GM23338 (cell line): ENCODE results near the gene PIR. TPM values are rescaled to one million over a fixed set of nuclear protein-coding genes. Genes with fewer than 3 reads are reported as not detected.

Source experiments
- ATAC-seq: fragments of 200-7000 bp; cut with Tn5 transposase; 3 replicates; pipeline ENCODE4 v1.9.1; 2020
- DNase-seq: peaks from one replicate; pipeline ENCODE4 v3.0.0-alpha.2; 2015; ENCODE audit warnings: low spot score
- H2AFZ ChIP-seq: fragments of 200-600 bp; sonication (generic); 2 replicates; pipeline ENCODE4 v1.8.0; 2016; ENCODE audit warnings: antibody characterized with exemption, mild to moderate bottlenecking, moderate library complexity
- H3F3A ChIP-seq: fragments of 200-600 bp; sonication (generic); replicated peaks from 2 replicates; pipeline ENCODE4 v1.8.0; 2017; ENCODE audit warnings: antibody characterized with exemption, mixed run types, low read depth
- H3K27ac ChIP-seq: fragments of 200-600 bp; sonication (generic); 2 replicates; pipeline ENCODE4 v1.6.1; 2016; ENCODE audit warnings: low read depth
- H3K27me3 ChIP-seq: fragments of 200-600 bp; sonication (generic); 2 replicates; pipeline ENCODE4 v1.8.0; 2016; ENCODE audit warnings: mild to moderate bottlenecking, mixed run types, moderate library complexity; ENCODE audit not compliant: insufficient read depth
- H3K36me3 ChIP-seq: fragments of 200-600 bp; sonication (generic); 2 replicates; pipeline ENCODE4 v1.8.0; 2016; ENCODE audit warnings: mild to moderate bottlenecking; ENCODE audit not compliant: insufficient read depth
- H3K4me1 ChIP-seq: fragments of 200-600 bp; sonication (generic); 2 replicates; pipeline ENCODE4 v1.8.0; 2016; ENCODE audit warnings: mild to moderate bottlenecking, moderate library complexity; ENCODE audit not compliant: insufficient read depth
- H3K4me2 ChIP-seq: fragments of 200-600 bp; sonication (generic); 2 replicates; pipeline ENCODE4 v1.7.1; 2017; ENCODE audit warnings: mixed run types
- H3K4me3 ChIP-seq: fragments of 200-600 bp; sonication (generic); 2 replicates; pipeline ENCODE4 v1.6.1; 2016; ENCODE audit warnings: mixed run types
- H3K79me2 ChIP-seq: fragments of 200-600 bp; sonication (generic); replicated peaks from 2 replicates; pipeline ENCODE4 v1.8.0; 2017; ENCODE audit warnings: mild to moderate bottlenecking; ENCODE audit not compliant: insufficient read depth
- H3K9me2 ChIP-seq: fragments of 200-600 bp; sonication (generic); 2 replicates; pipeline ENCODE4 v1.8.0; 2017; ENCODE audit not compliant: insufficient read depth
- H4K20me1 ChIP-seq: fragments of 200-600 bp; sonication (generic); replicated peaks from 2 replicates; pipeline ENCODE4 v1.8.0; 2017; ENCODE audit warnings: mild to moderate bottlenecking; ENCODE audit not compliant: insufficient read depth
- H3K27ac Mint-ChIP-seq: 2 replicates; pipeline ENCODE4 v1.8.0; 2020; ENCODE audit warnings: inconsistent platforms, mild to moderate bottlenecking, moderate library complexity, mixed read lengths
- H3K27me3 Mint-ChIP-seq: 3 replicates; pipeline ENCODE4 v1.8.0; 2022; ENCODE audit warnings: low read depth, mild to moderate bottlenecking, moderate library complexity, mixed read lengths, inconsistent platforms; ENCODE audit not compliant: insufficient read depth, poor library complexity
- H3K36me3 Mint-ChIP-seq: 3 replicates; pipeline ENCODE4 v1.8.0; 2021; ENCODE audit warnings: low read depth, mild to moderate bottlenecking, inconsistent platforms, moderate library complexity, mixed read lengths
- H3K4me1 Mint-ChIP-seq: 3 replicates; pipeline ENCODE4 v1.8.0; 2020; ENCODE audit warnings: mild to moderate bottlenecking, inconsistent platforms, mixed read lengths
- H3K4me3 Mint-ChIP-seq: 3 replicates; pipeline ENCODE4 v1.8.0; 2021; ENCODE audit warnings: moderate library complexity, mild to moderate bottlenecking, inconsistent platforms, mixed read lengths
- H3K9me3 Mint-ChIP-seq: 3 replicates; pipeline ENCODE4 v1.8.0; 2020; ENCODE audit warnings: moderate library complexity, mild to moderate bottlenecking, inconsistent platforms, mixed read lengths
- CREB1 ChIP-seq: fragments of 250-450 bp; sonication (Bioruptor Pico); IDR thresholded peaks from 2 replicates; pipeline ENCODE4 v1.5.0; 2020; ENCODE audit warnings: low read depth, mild to moderate bottlenecking, moderate library complexity
- ETS1 ChIP-seq: IDR thresholded peaks from 2 replicates; pipeline ENCODE4 v1.6.1; 2016; ENCODE audit warnings: antibody characterized with exemption
- EZH2 ChIP-seq: fragments of 200-600 bp; sonication (generic); IDR thresholded peaks from one replicate; pipeline ENCODE4 v1.8.0; 2017; ENCODE audit warnings: antibody characterized with exemption, mild to moderate bottlenecking, low read depth; ENCODE audit not compliant: unreplicated experiment
- EZH2phosphoT487 ChIP-seq: fragments of 200-600 bp; sonication (generic); IDR thresholded peaks from one replicate; pipeline ENCODE4 v1.8.1; 2018; ENCODE audit warnings: antibody characterized with exemption; ENCODE audit not compliant: unreplicated experiment
- JUNB ChIP-seq: IDR thresholded peaks from one replicate; pipeline ENCODE4 v1.6.1; 2016; ENCODE audit warnings: antibody characterized with exemption; ENCODE audit not compliant: unreplicated experiment
- NANOG ChIP-seq: IDR thresholded peaks from 2 replicates; pipeline ENCODE4 v1.6.1; 2016; ENCODE audit warnings: antibody characterized with exemption, borderline replicate concordance
- POLR2AphosphoS5 ChIP-seq: IDR thresholded peaks from 2 replicates; pipeline ENCODE4 v1.6.1; 2016; ENCODE audit warnings: antibody characterized with exemption, low read depth
- REST ChIP-seq: IDR thresholded peaks from one replicate; pipeline ENCODE4 v1.6.1; 2018; ENCODE audit warnings: antibody characterized with exemption; ENCODE audit not compliant: unreplicated experiment
- STAT1 ChIP-seq: IDR thresholded peaks from one replicate; pipeline ENCODE4 v1.6.1; 2016; ENCODE audit warnings: antibody characterized with exemption; ENCODE audit not compliant: unreplicated experiment
- ZNF114 ChIP-seq: fragments of 250-450 bp; sonication (Bioruptor Pico); IDR thresholded peaks from 2 replicates; pipeline ENCODE4 v1.5.0; 2020; ENCODE audit warnings: mild to moderate bottlenecking, moderate library complexity
- ZNF331 ChIP-seq: fragments of 250-450 bp; sonication (Bioruptor Pico); IDR thresholded peaks from 2 replicates; pipeline ENCODE4 v1.5.0; 2020; ENCODE audit warnings: low read depth, mild to moderate bottlenecking, moderate library complexity
- ZNF462 ChIP-seq: fragments of 250-450 bp; sonication (Bioruptor Pico); IDR thresholded peaks from 2 replicates; pipeline ENCODE4 v1.5.0; 2020; ENCODE audit warnings: mild to moderate bottlenecking, moderate library complexity
- polyA plus RNA-seq: library from polyadenylated mRNA; unstranded; fragments of >200 nt; fragmentation: Nextera tagmentation; extraction: Ambion mirVana; gene quantifications from 2 replicates; pipeline ENCODE4 v1.2.1, GENCODE V29; 2016
- total RNA-seq: library from RNA; depleted of rRNA; stranded (reverse); fragments of >200 nt; shearing (Covaris generic); gene quantifications from 2 replicates; pipeline ENCODE4 v1.2.3, GENCODE V29; 2014

Gene PIR
- total and polyA plus RNA-seq, 2 experiments from 2014 or later: 13.1 to 25.2 TPM

- no peak for TF ChIP-seq ZNF462 (CRISPR knock-in tag)
- no peak for TF ChIP-seq POLR2AphosphoS5
- no peak for TF ChIP-seq CREB1
- TF ChIP-seq STAT1: no peak
- TF ChIP-seq ETS1: no peak
- no peak for TF ChIP-seq EZH2
Observed at GRCh38 chrX:15395789-15396188, 97.3 kb downstream of the PIR start (continued).

GRCh38 chrX:15391850-15392249 is 101.3 kb downstream of the PIR start:
- ATAC-seq (peak; percentile 64), DNase-seq (peak; percentile 6)
- no peak overlapping the region for H3K27ac Mint-ChIP-seq
- Histone ChIP-seq H3K4me1 (no peaks in the 10 kb centered on the region), H3K4me3 (no peak overlapping the region), H2AFZ (no peak overlapping the region), H3K9me2 (no peaks in the 10 kb centered on the region), H3K79me2 (no peaks in the 10 kb centered on the region), H3K27me3 (no peaks in the 10 kb centered on the region), H3K36me3 (no peaks in the 10 kb centered on the region), H3F3A (no peaks in the 10 kb centered on the region), H3K27ac (no peak overlapping the region), H3K4me2 (no peak overlapping the region), H4K20me1 (no peaks in the 10 kb centered on the region)
- peaks cover 2% of the 10 kb centered on the region for H3K27me3 Mint-ChIP-seq
- H3K4me3 Mint-ChIP-seq: no peak overlapping the region
- H3K9me3 Mint-ChIP-seq: no peaks in the 10 kb centered on the region
- H3K36me3 Mint-ChIP-seq: peaks cover 6% of the 10 kb centered on the region; the same call in 2 of the 3 replicates
- H3K4me1 Mint-ChIP-seq: peaks cover 4% of the 10 kb centered on the region; the same call in 2 of the 3 replicates
- TF ChIP-seq NANOG (no peak), EZH2phosphoT487 (no peak), REST (no peak), STAT1 (no peak), ZNF331 (CRISPR knock-in tag) (no peak), EZH2 (no peak), ZNF114 (CRISPR knock-in tag) (no peak), JUNB (no peak), ETS1 (no peak), POLR2AphosphoS5 (no peak)
